Measurements from ENCODE around the gene AQP6. TPM values are rescaled to one million over a fixed set of nuclear protein-coding genes. Genes with fewer than 3 reads are reported as not detected.
A peak's percentile ranks its signal among the peaks of the same experiment; 100 is the strongest.

Gene AQP6
- total and polyA plus RNA-seq, 10 of the 15 experiments (the other 5 are each of a cell fraction or from before 2014, with no cell fraction given): not detected

DNA sequence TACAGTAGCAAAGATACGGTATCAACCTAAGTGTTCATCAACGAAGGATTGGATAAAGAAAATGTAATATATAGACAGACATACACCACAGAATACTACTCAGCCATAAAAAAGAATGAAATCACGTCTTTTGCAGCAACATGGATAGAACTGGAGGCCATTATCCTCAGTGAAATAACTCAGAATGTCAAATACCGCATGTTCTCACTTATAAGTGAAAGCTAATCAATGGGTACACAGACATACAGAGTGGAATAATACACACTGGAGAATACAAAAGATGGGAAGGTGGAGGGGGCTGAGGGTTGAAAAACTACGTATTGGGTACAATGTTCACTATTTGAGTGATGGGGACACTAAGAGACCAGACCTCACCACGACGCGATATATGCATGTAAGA, 51.5 kb downstream of the AQP6 start:
- in situ Hi-C loops (cut with MboI): no loop called here
- intact Hi-C loops (cut with micrococcal nuclease; ENCODE audit: unreplicated experiment): no loop called here
- H2AFZ ChIP-seq (ENCODE audit: control insufficient read depth, low read depth, low read length): 0 out of 2 replicates have a peak overlapping the region, but pooled peaks have one; percentile 91
- 82% methylated on average over 8 of the region's 8 CpGs for WGBS (ENCODE audit: insufficient coverage, insufficient replicate concordance, low lambda C conversion rate, missing lambda C conversion rate)
- POLR2A ChIA-PET: interaction anchor here (0.6 to 1.9 kb wide), 4 partner anchors 15 to 377 kb away, joined by 3 to 5 read pairs (median 4); partner anchors contain the start of genes CERS5 and LARP4
- H4K20me1 ChIP-seq (ENCODE audit: control insufficient read depth, insufficient read depth): no peaks in the 10 kb centered on the region
- no peaks in the 10 kb centered on the region; a peak in 1 of 4 replicates for H3K36me3 ChIP-seq (ENCODE audit: control insufficient read depth in 2 of 2, insufficient read depth in 2 of 2, low read length in 1 of 2)
- H3K4me1 ChIP-seq (ENCODE audit: control insufficient read depth, insufficient read depth, low read length): 0 out of 2 replicates have a peak, but pooled peaks cover 3% of the 10 kb centered on the region
- ATAC-seq: no peak
- peak overlapping the region; percentile 58; the same call in 1 of the 2 replicates for H3K4me2 ChIP-seq (ENCODE audit: control insufficient read depth, insufficient read depth)
- H3K27me3 ChIP-seq (replicated peaks in 1 of 2; ENCODE audit: control insufficient read depth in 2 of 2, insufficient read depth in 2 of 2, low read length in 1 of 2): no peaks in the 10 kb centered on the region
- CTCF ChIA-PET: interaction anchor here (2.3 to 15.2 kb wide), 2 partner anchors 14 to 61 kb away, joined by 10 to 114 read pairs; partner anchors contain the start of gene SMARCD1
- peak overlapping the region; percentile 96 for H3K4me3 ChIP-seq
- DNase-seq (ENCODE audit: low read depth, low spot score): no peak
- no TSS peak for BruUV-seq (replicated peaks)
- no peak for TF ChIP-seq RELA (IDR thresholded peaks at IDR 0.05; ENCODE audit: borderline replicate concordance, partially characterized antibody)
- TF ChIP-seq, protein P1, sequence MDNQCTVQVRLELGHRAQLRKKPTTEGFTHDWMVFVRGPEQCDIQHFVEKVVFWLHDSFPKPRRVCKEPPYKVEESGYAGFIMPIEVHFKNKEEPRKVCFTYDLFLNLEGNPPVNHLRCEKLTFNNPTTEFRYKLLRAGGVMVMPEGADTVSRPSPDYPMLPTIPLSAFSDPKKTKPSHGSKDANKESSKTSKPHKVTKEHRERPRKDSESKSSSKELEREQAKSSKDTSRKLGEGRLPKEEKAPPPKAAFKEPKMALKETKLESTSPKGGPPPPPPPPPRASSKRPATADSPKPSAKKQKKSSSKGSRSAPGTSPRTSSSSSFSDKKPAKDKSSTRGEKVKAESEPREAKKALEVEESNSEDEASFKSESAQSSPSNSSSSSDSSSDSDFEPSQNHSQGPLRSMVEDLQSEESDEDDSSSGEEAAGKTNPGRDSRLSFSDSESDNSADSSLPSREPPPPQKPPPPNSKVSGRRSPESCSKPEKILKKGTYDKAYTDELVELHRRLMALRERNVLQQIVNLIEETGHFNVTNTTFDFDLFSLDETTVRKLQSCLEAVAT (IDR thresholded peaks at IDR 0.05): 0 out of 2 replicates have a peak, but pooled peaks have one; percentile 63
- H3K27ac ChIP-seq (ENCODE audit: control insufficient read depth, insufficient read depth): no peak overlapping the region
- H3K9ac ChIP-seq (ENCODE audit: control insufficient read depth, insufficient read depth, low read length): peak overlapping the region; percentile 91; the same call in 1 of the 2 replicates
- RAD21 ChIA-PET (ENCODE audit: unreplicated experiment): interaction anchor here (0.6 kb wide), 1 partner anchor 56 kb away, joined by 3 read pairs; no protein-coding TSS in a partner anchor
- no peak for FAIRE-seq
- SMC1A ChIA-PET (ENCODE audit: uncharacterized antibody, unreplicated experiment): interaction anchor here (1.0 to 1.6 kb wide), 2 partner anchors 10 kb away, joined by 3 to 4 read pairs; no protein-coding TSS in a partner anchor
- no peaks in the 10 kb centered on the region for H3K9me3 ChIP-seq (replicated peaks; ENCODE audit: control insufficient read depth, insufficient read depth, low read length)
- peaks cover 58% of the 10 kb centered on the region for H3K79me2 ChIP-seq (ENCODE audit: control insufficient read depth, insufficient read depth, low read length)

- peak overlapping the region; percentile 91 for H3K9ac ChIP-seq (ENCODE audit: control insufficient read depth, insufficient read depth, low read length)
- no peaks in the 10 kb centered on the region for H3K9me3 ChIP-seq (replicated peaks; ENCODE audit: control insufficient read depth, insufficient read depth, low read length)
- no peaks in the 10 kb centered on the region for H4K20me1 ChIP-seq (ENCODE audit: control insufficient read depth, insufficient read depth)
- peak overlapping the region; percentile 96 for H3K4me3 ChIP-seq
- FAIRE-seq (no peak), ATAC-seq (peak; percentile 56), DNase-seq (ENCODE audit: low read depth, low spot score) (no peak)
- in situ Hi-C loops (cut with MboI): no loop called here
- CTCF ChIA-PET: interaction anchor here (1.2 to 15.2 kb wide), 10 partner anchors 9 to 677 kb away, joined by 3 to 114 read pairs (median 5); partner anchors contain the start of genes COX14 and SMARCD1
- H3K27ac ChIP-seq (ENCODE audit: control insufficient read depth, insufficient read depth): peak overlapping the region; percentile 71
- TSS peak; percentile 61 for BruUV-seq (replicated peaks)
- H3K36me3 ChIP-seq (ENCODE audit: control insufficient read depth in 2 of 2, insufficient read depth in 2 of 2, low read length in 1 of 2): no peaks in the 10 kb centered on the region; a peak in 1 of 4 replicates
- TF ChIP-seq NBN (IDR thresholded peaks at IDR 0.05) (no peak), SIX5 (IDR thresholded peaks at IDR 0.05; ENCODE audit: low read depth, low read length, severe bottlenecking) (no peak), JUND (IDR thresholded peaks at IDR 0.05; ENCODE audit: low read depth, low read length) (no peak)
- TF ChIP-seq, protein P2, sequence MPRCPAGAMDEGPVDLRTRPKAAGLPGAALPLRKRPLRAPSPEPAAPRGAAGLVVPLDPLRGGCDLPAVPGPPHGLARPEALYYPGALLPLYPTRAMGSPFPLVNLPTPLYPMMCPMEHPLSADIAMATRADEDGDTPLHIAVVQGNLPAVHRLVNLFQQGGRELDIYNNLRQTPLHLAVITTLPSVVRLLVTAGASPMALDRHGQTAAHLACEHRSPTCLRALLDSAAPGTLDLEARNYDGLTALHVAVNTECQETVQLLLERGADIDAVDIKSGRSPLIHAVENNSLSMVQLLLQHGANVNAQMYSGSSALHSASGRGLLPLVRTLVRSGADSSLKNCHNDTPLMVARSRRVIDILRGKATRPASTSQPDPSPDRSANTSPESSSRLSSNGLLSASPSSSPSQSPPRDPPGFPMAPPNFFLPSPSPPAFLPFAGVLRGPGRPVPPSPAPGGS (IDR thresholded peaks at IDR 0.05; ENCODE audit: borderline replicate concordance, insufficient read depth, low read depth, low read length, poor library complexity, severe bottlenecking): no peak
- TF ChIP-seq, protein P3, sequence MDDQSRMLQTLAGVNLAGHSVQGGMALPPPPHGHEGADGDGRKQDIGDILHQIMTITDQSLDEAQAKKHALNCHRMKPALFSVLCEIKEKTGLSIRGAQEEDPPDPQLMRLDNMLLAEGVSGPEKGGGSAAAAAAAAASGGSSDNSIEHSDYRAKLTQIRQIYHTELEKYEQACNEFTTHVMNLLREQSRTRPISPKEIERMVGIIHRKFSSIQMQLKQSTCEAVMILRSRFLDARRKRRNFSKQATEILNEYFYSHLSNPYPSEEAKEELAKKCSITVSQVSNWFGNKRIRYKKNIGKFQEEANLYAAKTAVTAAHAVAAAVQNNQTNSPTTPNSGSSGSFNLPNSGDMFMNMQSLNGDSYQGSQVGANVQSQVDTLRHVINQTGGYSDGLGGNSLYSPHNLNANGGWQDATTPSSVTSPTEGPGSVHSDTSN (IDR thresholded peaks at IDR 0.05; ENCODE audit: insufficient replicate concordance, low read depth, low read length): peak; percentile 24
- TF ChIP-seq, protein P4, sequence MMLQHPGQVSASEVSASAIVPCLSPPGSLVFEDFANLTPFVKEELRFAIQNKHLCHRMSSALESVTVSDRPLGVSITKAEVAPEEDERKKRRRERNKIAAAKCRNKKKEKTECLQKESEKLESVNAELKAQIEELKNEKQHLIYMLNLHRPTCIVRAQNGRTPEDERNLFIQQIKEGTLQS (IDR thresholded peaks at IDR 0.05; ENCODE audit: borderline replicate concordance, extremely low read depth, low read depth, low read length): no peak
- no peaks in the 10 kb centered on the region for H3K27me3 ChIP-seq (replicated peaks in 1 of 2; ENCODE audit: control insufficient read depth in 2 of 2, insufficient read depth in 2 of 2, low read length in 1 of 2)
- H3K4me1 ChIP-seq (ENCODE audit: control insufficient read depth, insufficient read depth, low read length): 0 out of 2 replicates have a peak, but pooled peaks cover 3% of the 10 kb centered on the region
- H3K4me2 ChIP-seq (ENCODE audit: control insufficient read depth, insufficient read depth): peak overlapping the region; percentile 58
- intact Hi-C loops (cut with micrococcal nuclease; ENCODE audit: unreplicated experiment): no loop called here
- WGBS (ENCODE audit: insufficient coverage, insufficient replicate concordance, low lambda C conversion rate, missing lambda C conversion rate): under 1% methylated on average over 16 of the region's 16 CpGs
- POLR2A ChIA-PET: interaction anchor here (0.6 to 1.9 kb wide), 5 partner anchors 15 to 142 kb away, joined by 4 to 10 read pairs (median 5); partner anchors contain the start of genes CERS5 and COX14
- peak overlapping the region; percentile 91 for H2AFZ ChIP-seq (ENCODE audit: control insufficient read depth, low read depth, low read length)
- SMC1A ChIA-PET (ENCODE audit: uncharacterized antibody, unreplicated experiment): interaction anchor here (1.0 to 1.6 kb wide), 5 partner anchors 9 to 88 kb away, joined by 3 to 7 read pairs (median 3); partner anchors contain the start of gene COX14
- H3K79me2 ChIP-seq (ENCODE audit: control insufficient read depth, insufficient read depth, low read length): peaks cover 53% of the 10 kb centered on the region
- RAD21 ChIA-PET (ENCODE audit: unreplicated experiment): interaction anchor here (0.6 to 1.5 kb wide), 4 partner anchors 31 to 60 kb away, joined by 3 to 8 read pairs (median 3); partner anchors contain the start of gene SMARCD1
Measured at GRCh38 chr12:50024805-50025186, 52.0 kb downstream of the AQP6 start.
